B cell (primary cell): ENCODE data around the gene AMPH.
"Not testable (repeated sequence)": the region's sequence is repeated elsewhere in the genome, so short reads cannot be mapped to it uniquely, and the experiment has no call there.

Source experiments
- EZH2 ChIP-seq: IDR thresholded peaks from 2 replicates; pipeline ENCODE4 v1.6.1; 2012; ENCODE audit warnings: borderline replicate concordance, low read depth, mild to moderate bottlenecking, moderate library complexity, low read length; ENCODE audit not compliant: insufficient read depth, poor library complexity, severe bottlenecking
- TF ChIP-seq, protein P1 (sequence below): fragments of 200-600 bp; IDR thresholded peaks from one replicate; pipeline ENCODE4 v1.8.0; 2022; ENCODE audit warnings: antibody characterized with exemption, mild to moderate bottlenecking

DNA sequence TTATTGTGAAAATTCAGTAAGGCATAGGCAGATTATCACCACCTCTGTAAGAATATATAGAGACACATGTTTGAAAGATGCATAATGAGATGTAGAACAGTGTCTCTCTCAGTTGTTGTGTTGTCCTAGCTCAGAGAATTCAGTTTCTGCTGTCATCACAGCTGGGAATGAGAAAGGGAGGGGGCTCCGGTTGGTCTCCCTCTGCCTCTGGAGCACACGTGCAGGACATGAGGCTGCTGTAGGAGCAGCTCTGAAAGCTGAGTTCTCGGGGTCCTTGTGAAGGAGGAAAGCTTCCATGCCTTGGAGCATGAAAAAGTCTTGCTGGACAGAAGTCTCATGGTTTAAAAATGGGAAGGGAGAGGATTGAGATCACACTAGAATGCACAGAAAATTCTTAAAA, 280.4 kb downstream of the AMPH start:
- TF ChIP-seq, protein P1, sequence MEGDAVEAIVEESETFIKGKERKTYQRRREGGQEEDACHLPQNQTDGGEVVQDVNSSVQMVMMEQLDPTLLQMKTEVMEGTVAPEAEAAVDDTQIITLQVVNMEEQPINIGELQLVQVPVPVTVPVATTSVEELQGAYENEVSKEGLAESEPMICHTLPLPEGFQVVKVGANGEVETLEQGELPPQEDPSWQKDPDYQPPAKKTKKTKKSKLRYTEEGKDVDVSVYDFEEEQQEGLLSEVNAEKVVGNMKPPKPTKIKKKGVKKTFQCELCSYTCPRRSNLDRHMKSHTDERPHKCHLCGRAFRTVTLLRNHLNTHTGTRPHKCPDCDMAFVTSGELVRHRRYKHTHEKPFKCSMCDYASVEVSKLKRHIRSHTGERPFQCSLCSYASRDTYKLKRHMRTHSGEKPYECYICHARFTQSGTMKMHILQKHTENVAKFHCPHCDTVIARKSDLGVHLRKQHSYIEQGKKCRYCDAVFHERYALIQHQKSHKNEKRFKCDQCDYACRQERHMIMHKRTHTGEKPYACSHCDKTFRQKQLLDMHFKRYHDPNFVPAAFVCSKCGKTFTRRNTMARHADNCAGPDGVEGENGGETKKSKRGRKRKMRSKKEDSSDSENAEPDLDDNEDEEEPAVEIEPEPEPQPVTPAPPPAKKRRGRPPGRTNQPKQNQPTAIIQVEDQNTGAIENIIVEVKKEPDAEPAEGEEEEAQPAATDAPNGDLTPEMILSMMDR, result not testable (repeated sequence)
- not testable (repeated sequence) for TF ChIP-seq EZH2
